GM18519 (cell line): ENCODE results near the gene EXOC5.
"Not testable (repeated sequence)": the region's sequence is repeated elsewhere in the genome, so short reads cannot be mapped to it uniquely, and the experiment has no call there.

ENCODE experiments used
- ATAC-seq: cut with Tn5 transposase; IDR thresholded peaks from one replicate; pipeline ENCODE4 v1.9.1; 2021; ENCODE audit warnings: mild to moderate bottlenecking, moderate library complexity; ENCODE audit not compliant: unreplicated experiment, low FRiP score

The EXOC5 gene

GRCh38 chr14:57258221-57258620, 10.5 kb downstream of the EXOC5 start:
- not testable (repeated sequence) for ATAC-seq

- peak; percentile 72 for ATAC-seq
Measured at GRCh38 chr14:57254884-57255283, 13.8 kb downstream of the EXOC5 start.

GRCh38 chr14:57246933-57247657, 21.6 kb downstream of the EXOC5 start:
- ATAC-seq: no peak

GRCh38 chr14:57245941-57246340, 22.8 kb downstream of the EXOC5 start:
- no peak for ATAC-seq

DNA sequence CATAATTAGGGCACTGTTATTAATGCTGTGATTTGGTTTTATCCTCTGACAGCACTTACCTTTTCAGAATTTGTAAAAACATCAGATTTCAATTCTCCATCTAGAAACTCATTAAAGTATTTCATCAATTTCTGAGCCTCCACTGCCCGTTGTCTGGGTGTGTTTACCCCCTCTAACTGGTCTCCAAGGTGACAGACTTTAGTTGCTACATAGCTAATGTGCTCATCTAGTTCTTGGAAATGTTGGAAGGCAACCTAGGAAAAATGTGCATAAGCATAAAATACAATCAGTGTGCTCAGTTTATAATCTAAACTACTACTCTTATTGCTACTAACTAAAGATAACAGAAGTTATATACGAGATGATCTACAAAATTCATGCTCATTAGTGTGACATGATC, 24.6 kb downstream of the EXOC5 start:
- no peak for ATAC-seq

DNA sequence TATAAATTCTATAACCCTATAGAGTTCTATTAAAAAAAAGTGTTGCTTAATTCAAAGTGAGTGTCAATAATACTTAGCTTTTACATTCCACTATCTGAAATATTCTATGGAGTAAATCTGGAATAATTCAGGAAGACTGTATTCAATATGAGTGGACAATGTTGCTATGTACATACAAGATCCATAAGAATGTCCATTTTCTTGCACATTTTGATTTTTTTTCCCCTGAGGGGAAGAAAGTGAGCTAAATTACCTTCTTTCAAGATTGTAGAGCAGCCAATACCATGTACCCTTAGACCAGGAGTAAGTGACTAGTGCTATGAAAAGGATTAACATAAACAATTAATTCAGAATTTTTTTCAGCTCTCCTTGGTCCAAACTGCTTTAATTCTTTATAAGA, 25.4 kb downstream of the EXOC5 start:
- ATAC-seq: no peak

DNA sequence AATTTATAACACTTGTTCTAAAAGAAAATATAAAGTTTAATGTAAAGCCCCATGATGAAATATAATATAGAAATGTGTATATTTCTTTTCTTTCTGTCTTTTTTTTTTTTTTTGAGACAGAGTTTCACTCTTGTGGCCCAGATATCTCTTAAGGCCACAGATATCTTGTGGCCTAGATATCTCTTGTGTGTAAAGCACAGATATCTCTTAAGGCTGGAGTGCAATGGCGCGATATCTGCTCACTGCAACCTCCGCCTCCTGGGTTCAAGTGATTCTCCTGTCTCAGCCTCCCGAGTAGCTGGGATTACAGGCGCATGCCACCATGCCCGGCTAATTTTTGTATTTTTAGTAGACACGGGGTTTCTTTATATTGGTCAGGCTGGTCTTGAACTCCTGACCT, 28.6 kb downstream of the EXOC5 start:
- ATAC-seq: not testable (repeated sequence)

GRCh38 chr14:57232006-57232405, 36.7 kb downstream of the EXOC5 start:
- ATAC-seq: no peak

- not testable (repeated sequence) for ATAC-seq
Measured at GRCh38 chr14:57228320-57228719, 40.4 kb downstream of the EXOC5 start.

- ATAC-seq: no peak
Measured at GRCh38 chr14:57227083-57227482, 41.6 kb downstream of the EXOC5 start.

DNA sequence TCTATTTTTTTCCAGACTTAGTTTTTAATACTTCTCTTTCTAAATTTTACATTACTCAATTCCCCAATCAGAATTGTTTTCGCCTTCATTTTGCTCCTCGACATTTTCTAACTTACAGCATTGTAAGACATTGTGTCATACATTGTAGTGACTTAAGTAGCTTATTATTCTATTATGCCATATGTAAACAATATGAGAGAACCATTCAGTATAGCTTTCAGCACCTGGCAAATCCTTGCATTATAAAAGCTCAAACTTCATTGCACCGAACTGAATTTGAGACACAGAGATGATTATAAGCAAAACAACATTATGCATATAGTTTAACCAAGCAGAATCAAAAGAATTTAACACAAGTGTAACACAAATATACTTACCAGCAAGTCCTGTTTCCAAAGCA, 46.8 kb downstream of the EXOC5 start:
- no peak for ATAC-seq

- ATAC-seq: no peak
Measured at GRCh38 chr14:57212919-57213318, 55.8 kb downstream of the EXOC5 start.

DNA sequence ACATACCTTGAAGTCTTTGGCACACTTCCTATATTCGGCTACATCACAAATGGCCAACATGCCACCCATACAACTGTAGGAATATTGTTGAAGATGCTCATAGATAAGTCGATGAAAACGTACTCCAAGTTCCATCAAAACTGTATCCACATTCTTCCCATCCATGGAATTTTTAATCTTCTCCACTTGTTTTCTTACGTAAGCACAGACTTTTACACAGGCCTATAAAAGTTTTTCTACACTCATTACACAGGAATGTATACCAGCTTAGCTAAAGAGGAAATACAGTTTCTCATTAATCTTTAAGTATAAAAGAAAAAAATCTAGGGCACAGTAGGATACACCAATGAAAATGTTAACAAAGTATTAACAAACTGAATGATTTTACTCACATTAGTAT, 59.1 kb downstream of the EXOC5 start:
- ATAC-seq: no peak

DNA sequence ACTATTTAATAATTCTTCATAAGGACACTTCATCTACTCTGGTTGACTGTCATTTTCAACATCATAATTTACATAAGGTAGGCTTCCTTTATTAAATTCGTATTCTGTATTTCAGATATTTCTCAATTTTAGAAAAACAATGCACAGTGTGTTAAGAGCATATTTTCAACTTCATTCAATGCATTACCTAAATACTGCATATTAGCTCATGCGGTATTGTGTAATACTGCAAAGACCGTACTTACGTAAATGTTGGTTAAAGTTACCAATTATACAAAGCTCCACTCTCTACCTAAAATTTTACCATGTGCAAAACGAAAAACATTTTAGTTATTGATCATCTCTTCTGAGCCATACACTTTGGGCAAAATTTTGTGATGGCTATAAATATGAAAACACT, 62.8 kb downstream of the EXOC5 start:
- no peak for ATAC-seq

- not testable (repeated sequence) for ATAC-seq
Measured at GRCh38 chr14:57202672-57203071, 66.0 kb downstream of the EXOC5 start.

GRCh38 chr14:57199921-57200320, 68.8 kb downstream of the EXOC5 start:
- no peak for ATAC-seq

DNA sequence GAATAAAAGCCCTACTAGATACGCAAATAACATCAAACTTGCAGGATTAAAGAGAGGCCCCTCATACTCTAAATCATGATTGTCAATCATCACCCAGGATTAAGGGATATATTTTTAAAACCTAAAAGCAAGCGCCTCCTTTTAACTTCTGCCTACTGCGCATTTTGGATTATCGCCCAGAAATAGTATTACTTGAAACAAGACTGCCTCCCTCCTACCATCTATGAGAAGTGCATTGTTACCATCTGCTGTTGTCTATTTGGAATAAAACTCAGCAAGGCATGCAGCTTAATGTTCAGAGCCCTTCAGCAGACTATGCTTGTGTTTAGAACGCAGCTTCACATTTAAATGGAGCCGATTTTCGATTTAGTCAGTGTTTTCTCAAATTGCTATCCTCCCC, 79.6 kb downstream of the EXOC5 start:
- ATAC-seq: no peak

DNA sequence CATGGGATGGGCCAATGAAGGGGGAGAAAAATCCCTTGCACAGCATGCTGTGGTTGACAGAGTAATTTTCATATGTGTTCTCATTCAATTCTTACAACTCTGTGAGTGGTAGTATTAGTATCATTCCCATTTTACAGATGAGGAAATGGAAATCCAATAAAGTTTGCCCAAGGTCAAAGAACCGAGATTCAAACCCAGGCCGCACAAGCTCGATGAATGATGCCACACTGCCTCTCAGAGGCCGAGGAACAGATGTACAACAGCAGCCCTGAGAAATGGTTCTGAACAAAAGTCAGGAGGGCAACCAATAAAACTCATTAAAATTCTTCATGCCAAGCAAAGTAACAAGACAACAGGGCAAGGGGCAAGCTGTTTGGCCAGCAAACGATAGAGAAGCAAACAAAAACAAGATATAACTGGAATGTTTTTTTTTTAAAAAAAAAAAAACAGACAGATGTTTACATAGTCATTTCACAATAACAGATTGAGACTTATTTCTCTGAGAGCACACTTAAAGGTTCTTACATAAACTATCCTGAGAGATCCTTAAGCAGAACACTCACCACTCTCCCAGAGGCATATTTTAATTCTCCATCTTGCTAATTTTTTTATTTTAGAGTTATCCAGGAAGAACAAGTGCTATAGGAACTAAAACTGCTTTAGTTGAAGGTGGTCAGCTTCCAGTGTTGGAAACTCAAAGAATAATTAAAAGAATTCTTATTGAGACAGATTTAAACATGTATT, 85.8 kb downstream of the EXOC5 start:
- ATAC-seq: no peak

DNA sequence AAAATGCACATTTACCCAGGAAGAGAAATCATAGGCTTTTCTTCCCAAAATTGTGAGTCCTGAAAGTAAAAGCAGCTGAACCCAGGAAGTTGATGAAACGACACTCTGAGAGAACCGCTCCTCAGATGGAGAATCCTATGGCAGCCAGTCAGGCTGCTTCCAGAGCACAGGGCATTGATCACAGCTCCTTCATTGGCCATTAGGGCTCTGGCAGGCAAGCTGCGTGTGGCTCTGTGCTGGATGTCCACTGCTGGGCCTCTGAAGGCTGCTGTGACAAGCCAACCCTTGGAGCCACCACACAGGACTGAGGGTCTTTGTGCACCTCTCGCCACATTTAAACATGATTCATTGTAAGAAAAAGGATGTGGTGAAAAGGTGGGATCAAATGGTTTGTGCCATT, 89.4 kb downstream of the EXOC5 start:
- ATAC-seq: no peak

GRCh38 chr14:57174466-57174865, 94.2 kb downstream of the EXOC5 start:
- no peak for ATAC-seq

DNA sequence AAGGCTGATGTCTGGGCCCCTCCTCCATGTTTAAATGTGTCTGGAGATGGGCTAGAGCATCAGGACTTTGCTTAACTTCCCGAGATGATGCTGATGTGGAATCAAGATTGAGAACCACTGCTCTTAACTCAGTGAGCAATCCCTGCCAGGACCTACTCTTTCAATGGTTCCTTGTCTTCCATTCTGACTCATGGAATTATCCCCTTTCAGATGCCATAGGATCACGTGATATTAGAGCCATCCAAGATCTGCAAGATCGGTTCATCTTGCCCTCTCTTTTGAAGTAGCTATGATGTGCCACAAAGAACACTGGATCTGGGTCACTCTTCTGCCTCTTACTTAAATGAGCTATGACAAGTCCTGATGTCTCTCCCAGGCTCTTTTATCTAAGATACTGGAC, 96.8 kb downstream of the EXOC5 start:
- no peak for ATAC-seq

DNA sequence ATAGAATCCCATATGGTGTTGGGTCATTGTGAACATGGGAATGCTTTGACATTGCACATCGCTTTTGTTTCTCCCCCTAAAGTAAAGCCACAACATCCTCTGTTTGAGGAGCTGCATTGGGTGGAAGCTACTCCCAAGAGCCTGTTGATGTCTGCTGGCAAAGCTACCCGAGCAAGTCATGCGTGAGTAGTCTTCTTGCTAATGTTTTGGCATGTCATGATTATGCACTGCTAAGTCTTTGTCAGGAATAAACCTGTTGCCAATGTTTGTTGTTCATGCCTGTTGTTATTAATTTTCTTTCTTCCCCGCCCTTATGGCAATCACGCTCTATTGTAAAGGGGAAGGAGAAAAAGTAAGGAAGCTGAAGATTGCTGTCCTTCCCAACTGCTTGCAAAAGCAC, 97.3 kb downstream of the EXOC5 start:
- ATAC-seq: no peak
